Activated T-helper 17 cell treated with anti-CD3 and anti-CD28 coated beads, Interleukin-2, amount 50 U/mL, for 72 hours (primary cell): Measurements from ENCODE around the gene RNU1-4. TPM values are rescaled to one million over a fixed set of nuclear protein-coding genes. Genes with fewer than 3 reads are reported as not detected.
"Not testable (repeated sequence)": the region's sequence is repeated elsewhere in the genome, so short reads cannot be mapped to it uniquely, and the experiment has no call there.

Experiments used
- ATAC-seq: fragments of 150-1000 bp; cut with Tn5 transposase; replicated peaks from 2 replicates; pipeline ENCODE4 v1.10.0; 2021; ENCODE audit warnings: mild to moderate bottlenecking, moderate library complexity
- H3K27ac Mint-ChIP-seq: one replicate; pipeline ENCODE4 v1.8.0; 2022; ENCODE audit warnings: mixed read lengths
- H3K27me3 Mint-ChIP-seq: one replicate; pipeline ENCODE4 v1.8.0; 2022; ENCODE audit warnings: mixed read lengths
- H3K36me3 Mint-ChIP-seq: one replicate; pipeline ENCODE4 v1.8.0; 2022; ENCODE audit warnings: low read depth, mild to moderate bottlenecking, mixed read lengths
- H3K4me1 Mint-ChIP-seq: one replicate; pipeline ENCODE4 v1.8.0; 2022; ENCODE audit warnings: mixed read lengths
- H3K4me3 Mint-ChIP-seq: one replicate; pipeline ENCODE4 v1.8.0; 2022; ENCODE audit warnings: mild to moderate bottlenecking, mixed read lengths
- H3K9me3 Mint-ChIP-seq: one replicate; pipeline ENCODE4 v1.8.0; 2022; ENCODE audit warnings: mixed read lengths
- total RNA-seq, 2 donors: library from RNA; stranded (reverse); gene quantifications; one replicate each; pipeline ENCODE4 v1.2.3, GENCODE V29; 2022

RNU1-4 gene
- total RNA-seq, result 1,000 to 10,000 TPM; 1,202 to 2,371 TPM

GRCh38 chr1:16740047-16740964 is at the start of gene RNU1-4:
Gene RNU1-4 (plus strand): TSS chr1:16740516.
- H3K4me1 Mint-ChIP-seq, H3K36me3 Mint-ChIP-seq, H3K27me3 Mint-ChIP-seq, H3K27ac Mint-ChIP-seq, H3K4me3 Mint-ChIP-seq, H3K9me3 Mint-ChIP-seq: not testable (repeated sequence)
- ATAC-seq, result peak; percentile 100

GRCh38 chr1:16690971-16691682 is 49.2 kb upstream of the RNU1-4 start:
- ATAC-seq, H3K4me3 Mint-ChIP-seq, H3K9me3 Mint-ChIP-seq, H3K4me1 Mint-ChIP-seq, H3K27ac Mint-ChIP-seq, H3K36me3 Mint-ChIP-seq, H3K27me3 Mint-ChIP-seq: not testable (repeated sequence)

DNA sequence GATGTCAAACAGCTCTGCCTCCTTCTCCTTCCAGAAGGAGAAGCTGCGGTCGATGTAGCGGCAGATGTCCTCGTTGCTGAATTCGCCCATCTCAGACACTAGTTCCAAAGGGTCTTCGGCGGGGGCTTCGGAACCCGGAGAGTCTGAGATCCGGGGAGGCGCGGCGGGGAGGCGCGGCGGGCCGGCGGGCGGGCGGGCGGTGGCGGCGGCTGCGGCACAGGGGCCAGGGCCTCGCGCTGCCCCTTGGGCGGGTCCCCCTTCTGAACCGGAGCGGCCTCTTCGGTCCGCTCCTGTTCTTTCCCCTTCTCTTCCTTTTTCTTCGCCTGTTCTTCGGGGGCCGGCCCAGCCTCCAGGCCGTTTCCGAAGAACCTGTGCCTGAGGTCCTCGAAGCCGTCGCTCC is 48.0 kb upstream of the RNU1-4 start:
- not testable (repeated sequence) for H3K27me3 Mint-ChIP-seq, H3K4me1 Mint-ChIP-seq, ATAC-seq, H3K27ac Mint-ChIP-seq, H3K4me3 Mint-ChIP-seq, H3K9me3 Mint-ChIP-seq, H3K36me3 Mint-ChIP-seq

DNA sequence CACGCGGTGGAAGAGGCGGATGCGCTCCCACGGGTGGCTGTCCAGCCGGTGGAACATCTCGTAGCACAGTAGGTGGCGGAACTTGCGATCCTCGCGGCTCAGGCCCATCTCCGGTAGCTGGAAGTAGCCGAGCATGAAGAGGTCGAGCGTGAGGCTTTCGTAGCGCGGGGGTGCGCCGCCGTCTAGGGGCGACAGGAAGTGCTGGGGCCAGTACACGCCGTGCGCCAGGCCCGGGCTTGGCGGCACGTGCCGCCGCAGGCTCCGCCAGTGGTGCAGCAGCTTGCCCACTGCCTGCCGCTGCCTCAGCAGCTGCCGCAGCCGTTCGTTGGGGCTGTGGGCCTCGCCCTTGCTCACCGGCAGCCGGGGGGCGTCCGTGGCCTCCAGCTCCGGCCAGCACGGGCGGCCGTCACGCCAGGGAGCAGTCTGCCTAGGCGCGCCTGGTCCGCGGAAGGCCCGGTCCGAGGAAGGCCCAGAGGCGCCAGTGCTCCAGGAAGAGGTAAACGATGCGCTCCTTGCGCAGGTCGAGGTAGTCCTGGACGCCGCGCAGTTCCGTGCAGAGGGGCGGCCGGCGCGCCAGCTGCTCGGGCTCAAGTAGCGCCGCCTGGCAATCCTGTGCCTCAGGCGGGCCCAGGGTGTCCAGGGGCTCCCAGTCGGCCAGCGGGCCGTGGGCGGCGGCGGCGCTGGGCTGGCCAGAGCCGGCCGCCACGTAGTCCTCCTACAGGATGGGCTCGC is 47.4 kb upstream of the RNU1-4 start:
- H3K4me1 Mint-ChIP-seq, H3K27me3 Mint-ChIP-seq, ATAC-seq, H3K27ac Mint-ChIP-seq, H3K4me3 Mint-ChIP-seq, H3K9me3 Mint-ChIP-seq, H3K36me3 Mint-ChIP-seq: not testable (repeated sequence)

DNA sequence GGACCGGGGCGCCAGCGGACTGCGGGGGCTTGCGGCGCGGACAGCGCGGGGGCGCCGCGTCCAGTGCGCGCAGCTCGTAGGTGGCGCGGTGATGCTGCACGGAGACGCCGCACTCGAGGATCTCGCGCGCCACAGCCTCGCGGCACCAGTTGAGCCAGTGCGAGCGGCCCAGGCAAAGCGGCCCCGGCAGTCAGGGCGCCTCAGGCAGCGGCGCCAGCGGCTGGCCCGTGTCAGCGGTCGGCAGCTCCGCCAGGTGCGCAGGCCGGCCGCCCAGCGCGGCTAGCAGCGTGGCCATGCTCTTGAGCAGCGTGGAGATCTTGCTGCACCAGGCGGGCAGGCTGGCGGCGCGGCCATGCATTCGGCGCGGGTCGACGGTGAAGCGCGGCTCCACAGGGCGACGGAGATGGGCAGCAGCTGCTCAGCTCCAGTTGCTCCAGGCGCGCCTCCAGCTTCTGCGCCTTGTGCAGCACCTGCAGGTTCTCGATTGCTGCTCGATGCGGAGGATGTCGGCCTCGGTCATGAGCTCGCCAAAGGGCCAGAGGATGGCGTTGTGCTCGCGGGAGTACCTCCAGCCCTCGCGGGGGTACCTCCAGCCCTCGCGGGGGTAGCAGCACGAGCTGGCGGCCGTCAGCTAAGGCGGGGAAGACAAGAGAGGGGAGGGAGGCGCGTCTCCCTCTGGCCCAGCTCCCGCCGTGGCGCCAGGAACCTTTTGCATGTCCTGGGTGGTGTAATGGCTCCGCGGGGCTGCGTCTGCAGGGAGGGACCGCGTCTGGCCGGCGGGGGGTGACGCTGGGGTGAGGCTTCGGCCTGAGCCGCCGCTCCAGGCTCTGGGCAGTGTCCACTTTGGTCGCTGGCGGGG is 46.6 kb upstream of the RNU1-4 start:
- not testable (repeated sequence) for H3K27ac Mint-ChIP-seq, ATAC-seq

DNA sequence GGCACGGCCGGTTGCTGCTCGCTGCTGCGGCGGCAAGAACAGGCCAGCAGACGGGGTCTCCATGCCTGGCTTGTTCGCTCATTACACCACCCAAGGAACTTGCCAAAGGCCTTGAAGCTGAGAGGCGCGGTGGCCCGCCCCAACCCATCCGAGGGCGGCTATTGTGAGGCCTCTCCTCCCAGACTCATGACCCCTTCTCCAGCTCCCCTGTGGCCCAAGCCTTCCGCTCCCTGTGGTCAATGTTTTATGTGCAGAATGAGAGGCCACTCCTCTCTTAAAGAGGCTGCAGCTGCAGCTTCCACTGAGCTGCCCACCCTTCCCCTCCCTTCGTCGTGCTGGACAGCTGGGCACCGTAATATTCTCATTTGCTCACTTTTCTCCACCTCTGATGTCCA is 46.0 kb upstream of the RNU1-4 start:
- not testable (repeated sequence) for H3K4me1 Mint-ChIP-seq, H3K9me3 Mint-ChIP-seq, H3K36me3 Mint-ChIP-seq, ATAC-seq, H3K27ac Mint-ChIP-seq, H3K27me3 Mint-ChIP-seq, H3K4me3 Mint-ChIP-seq

More for the DNA sequence above, 46.6 kb upstream of the RNU1-4 start:
- H3K4me1 Mint-ChIP-seq, H3K9me3 Mint-ChIP-seq, H3K4me3 Mint-ChIP-seq, H3K27me3 Mint-ChIP-seq, H3K36me3 Mint-ChIP-seq: not testable (repeated sequence)

DNA sequence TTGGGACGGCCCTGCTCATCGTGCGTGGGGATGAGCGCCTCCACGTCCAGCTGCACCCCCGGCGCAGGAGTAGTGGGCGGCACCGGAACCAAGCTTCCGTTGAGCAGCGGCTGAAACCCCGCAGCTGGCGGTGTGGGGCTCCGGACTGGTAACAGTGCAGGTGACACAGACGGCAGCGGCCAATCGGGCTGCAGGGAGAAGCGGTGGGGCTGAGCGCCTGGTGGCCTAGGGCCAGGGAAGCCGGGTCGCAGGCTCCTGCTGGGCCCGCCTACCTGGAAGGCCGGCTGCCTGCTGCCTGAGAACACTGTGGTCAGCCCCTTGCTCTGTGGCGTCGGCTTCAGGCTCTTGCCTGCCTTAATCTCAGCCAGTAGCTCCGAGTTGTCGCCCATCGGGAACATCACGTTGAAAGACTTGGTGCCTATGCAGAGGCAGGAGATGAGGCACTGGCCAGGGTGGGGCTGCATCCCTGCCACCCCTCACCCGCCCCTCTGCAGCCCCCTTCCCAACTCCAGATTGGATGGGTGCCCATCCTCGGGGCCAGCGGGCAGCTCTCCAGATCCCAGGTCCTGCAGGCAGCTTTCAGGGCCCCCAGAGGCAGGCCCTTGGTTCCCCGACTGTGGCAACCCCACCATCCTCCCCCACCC is 43.7 kb upstream of the RNU1-4 start:
- H3K27me3 Mint-ChIP-seq, ATAC-seq, H3K36me3 Mint-ChIP-seq: not testable (repeated sequence)

GRCh38 chr1:16697152-16697551 is 43.2 kb upstream of the RNU1-4 start:
- H3K27ac Mint-ChIP-seq, H3K4me3 Mint-ChIP-seq, H3K27me3 Mint-ChIP-seq, H3K4me1 Mint-ChIP-seq, ATAC-seq, H3K36me3 Mint-ChIP-seq, H3K9me3 Mint-ChIP-seq: not testable (repeated sequence)

More for the DNA sequence above, 43.7 kb upstream of the RNU1-4 start:
- not testable (repeated sequence) for H3K27ac Mint-ChIP-seq, H3K9me3 Mint-ChIP-seq, H3K4me1 Mint-ChIP-seq, H3K4me3 Mint-ChIP-seq

GRCh38 chr1:16699440-16699839 is 40.9 kb upstream of the RNU1-4 start:
- H3K4me3 Mint-ChIP-seq, H3K27ac Mint-ChIP-seq, H3K36me3 Mint-ChIP-seq, H3K9me3 Mint-ChIP-seq, ATAC-seq, H3K27me3 Mint-ChIP-seq, H3K4me1 Mint-ChIP-seq: not testable (repeated sequence)

GRCh38 chr1:16700138-16700895 is 40.0 kb upstream of the RNU1-4 start:
- H3K27me3 Mint-ChIP-seq, ATAC-seq, H3K27ac Mint-ChIP-seq, H3K9me3 Mint-ChIP-seq, H3K4me1 Mint-ChIP-seq, H3K36me3 Mint-ChIP-seq, H3K4me3 Mint-ChIP-seq: not testable (repeated sequence)

GRCh38 chr1:16701189-16701588 is 39.1 kb upstream of the RNU1-4 start:
- not testable (repeated sequence) for H3K4me1 Mint-ChIP-seq, H3K27me3 Mint-ChIP-seq, H3K9me3 Mint-ChIP-seq, ATAC-seq, H3K4me3 Mint-ChIP-seq, H3K36me3 Mint-ChIP-seq, H3K27ac Mint-ChIP-seq

DNA sequence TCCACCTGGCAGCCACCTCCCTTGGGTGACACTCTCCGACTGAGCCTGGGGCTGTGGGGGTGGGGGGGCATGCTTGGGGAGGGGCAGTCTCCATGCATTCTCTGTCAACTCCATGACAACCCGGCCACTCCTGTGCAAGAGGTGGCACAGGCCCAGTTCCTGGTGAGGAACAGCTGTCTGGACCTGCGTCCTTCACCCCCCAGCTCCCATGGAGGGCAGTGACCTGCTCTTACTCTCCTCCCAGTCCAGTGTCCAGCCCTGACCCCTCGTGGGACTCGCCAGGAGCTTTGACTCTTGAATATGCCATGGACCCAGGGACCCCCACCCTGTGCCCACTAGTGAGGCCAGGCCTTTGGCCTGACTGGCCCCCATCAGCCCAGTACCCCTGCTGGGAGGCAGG is 38.0 kb upstream of the RNU1-4 start:
- not testable (repeated sequence) for ATAC-seq, H3K4me3 Mint-ChIP-seq, H3K27me3 Mint-ChIP-seq, H3K4me1 Mint-ChIP-seq, H3K9me3 Mint-ChIP-seq, H3K27ac Mint-ChIP-seq, H3K36me3 Mint-ChIP-seq

- not testable (repeated sequence) for H3K4me3 Mint-ChIP-seq, H3K4me1 Mint-ChIP-seq, H3K27ac Mint-ChIP-seq, H3K36me3 Mint-ChIP-seq, H3K27me3 Mint-ChIP-seq, H3K9me3 Mint-ChIP-seq
- ATAC-seq, result peak; percentile 56
Measured at GRCh38 chr1:16703141-16703540, 37.2 kb upstream of the RNU1-4 start.
